NCI-H526 treated with DMSO at 0.1 percent for 48 hours (cell line): ENCODE data around the gene NT5DC2.

Source experiments
- DNase-seq: peaks from one replicate; lab custom pipeline; 2025; lab: John Stamatoyannopoulos, UW

The NT5DC2 gene

DNA sequence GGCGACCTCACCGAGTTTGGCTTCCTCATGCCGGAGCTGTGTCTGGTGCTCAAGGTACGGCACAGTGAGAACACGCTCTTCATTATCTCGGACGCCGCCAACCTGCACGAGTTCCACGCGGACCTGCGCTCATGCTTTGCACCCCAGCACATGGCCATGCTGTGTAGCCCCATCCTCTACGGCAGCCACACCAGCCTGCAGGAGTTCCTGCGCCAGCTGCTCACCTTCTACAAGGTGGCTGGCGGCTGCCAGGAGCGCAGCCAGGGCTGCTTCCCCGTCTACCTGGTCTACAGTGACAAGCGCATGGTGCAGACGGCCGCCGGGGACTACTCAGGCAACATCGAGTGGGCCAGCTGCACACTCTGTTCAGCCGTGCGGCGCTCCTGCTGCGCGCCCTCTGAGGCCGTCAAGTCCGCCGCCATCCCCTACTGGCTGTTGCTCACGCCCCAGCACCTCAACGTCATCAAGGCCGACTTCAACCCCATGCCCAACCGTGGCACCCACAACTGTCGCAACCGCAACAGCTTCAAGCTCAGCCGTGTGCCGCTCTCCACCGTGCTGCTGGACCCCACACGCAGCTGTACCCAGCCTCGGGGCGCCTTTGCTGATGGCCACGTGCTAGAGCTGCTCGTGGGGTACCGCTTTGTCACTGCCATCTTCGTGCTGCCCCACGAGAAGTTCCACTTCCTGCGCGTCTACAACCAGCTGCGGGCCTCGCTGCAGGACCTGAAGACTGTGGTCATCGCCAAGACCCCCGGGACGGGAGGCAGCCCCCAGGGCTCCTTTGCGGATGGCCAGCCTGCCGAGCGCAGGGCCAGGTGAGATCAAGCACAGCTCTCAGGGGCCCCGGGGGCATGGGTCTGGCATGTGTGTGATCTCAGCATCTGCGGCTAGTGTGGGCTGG, 45.6 kb downstream of the NT5DC2 start:
- DNase-seq: no peak

DNA sequence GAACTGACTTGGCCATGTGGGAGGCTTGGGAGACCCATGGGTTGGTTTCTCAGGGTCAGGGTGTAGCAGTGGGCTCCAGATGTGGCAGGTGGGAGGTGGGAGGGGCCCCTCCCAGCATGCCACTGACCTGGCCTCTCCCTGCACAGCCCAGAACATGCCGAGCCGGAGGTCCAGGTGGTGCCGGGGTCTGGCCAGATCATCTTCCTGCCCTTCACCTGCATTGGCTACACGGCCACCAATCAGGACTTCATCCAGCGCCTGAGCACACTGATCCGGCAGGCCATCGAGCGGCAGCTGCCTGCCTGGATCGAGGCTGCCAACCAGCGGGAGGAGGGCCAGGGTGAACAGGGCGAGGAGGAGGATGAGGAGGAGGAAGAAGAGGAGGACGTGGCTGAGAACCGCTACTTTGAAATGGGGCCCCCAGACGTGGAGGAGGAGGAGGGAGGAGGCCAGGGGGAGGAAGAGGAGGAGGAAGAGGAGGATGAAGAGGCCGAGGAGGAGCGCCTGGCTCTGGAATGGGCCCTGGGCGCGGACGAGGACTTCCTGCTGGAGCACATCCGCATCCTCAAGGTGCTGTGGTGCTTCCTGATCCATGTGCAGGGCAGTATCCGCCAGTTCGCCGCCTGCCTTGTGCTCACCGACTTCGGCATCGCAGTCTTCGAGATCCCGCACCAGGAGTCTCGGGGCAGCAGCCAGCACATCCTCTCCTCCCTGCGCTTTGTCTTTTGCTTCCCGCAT, 46.4 kb downstream of the NT5DC2 start:
- no peak for DNase-seq

DNA sequence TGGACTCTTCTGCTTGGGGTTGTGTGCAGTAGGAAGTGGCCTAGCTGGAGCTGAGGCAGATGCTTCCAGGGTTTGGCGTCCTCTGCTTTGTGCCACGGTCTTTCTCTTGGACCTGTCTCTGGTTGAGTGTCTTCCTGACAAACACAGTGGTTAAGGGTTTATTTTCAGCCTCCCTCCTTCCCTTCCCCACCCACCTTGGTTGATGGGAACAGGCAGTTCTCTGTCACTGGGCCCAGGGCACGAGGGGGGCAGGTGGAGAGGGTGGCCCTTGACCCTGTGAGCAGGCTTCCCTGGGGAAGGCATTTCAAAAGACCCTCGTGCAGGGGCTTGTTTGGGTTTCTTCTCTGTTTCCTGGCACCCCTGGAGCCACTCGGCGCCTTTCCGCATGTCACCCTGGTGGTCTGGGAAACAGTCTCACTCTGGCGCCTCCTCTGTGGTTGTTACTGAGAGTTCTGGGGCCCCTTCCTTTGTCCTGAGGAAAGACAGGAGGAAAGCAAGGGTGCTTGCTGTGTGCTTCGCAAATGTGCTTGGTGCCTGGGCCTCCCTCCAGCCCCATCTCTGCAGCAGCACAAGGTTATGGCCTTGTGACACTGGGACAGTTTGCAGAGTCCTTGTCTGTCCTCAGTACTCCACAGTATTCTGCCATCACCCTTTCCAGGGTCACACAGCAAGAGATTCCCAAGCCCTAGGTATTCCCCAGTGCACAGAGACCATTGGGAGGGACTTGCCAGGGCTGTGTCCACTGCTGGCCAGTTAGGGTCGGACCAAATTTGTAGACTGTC, 48.8 kb downstream of the NT5DC2 start:
- DNase-seq: no peak

DNA sequence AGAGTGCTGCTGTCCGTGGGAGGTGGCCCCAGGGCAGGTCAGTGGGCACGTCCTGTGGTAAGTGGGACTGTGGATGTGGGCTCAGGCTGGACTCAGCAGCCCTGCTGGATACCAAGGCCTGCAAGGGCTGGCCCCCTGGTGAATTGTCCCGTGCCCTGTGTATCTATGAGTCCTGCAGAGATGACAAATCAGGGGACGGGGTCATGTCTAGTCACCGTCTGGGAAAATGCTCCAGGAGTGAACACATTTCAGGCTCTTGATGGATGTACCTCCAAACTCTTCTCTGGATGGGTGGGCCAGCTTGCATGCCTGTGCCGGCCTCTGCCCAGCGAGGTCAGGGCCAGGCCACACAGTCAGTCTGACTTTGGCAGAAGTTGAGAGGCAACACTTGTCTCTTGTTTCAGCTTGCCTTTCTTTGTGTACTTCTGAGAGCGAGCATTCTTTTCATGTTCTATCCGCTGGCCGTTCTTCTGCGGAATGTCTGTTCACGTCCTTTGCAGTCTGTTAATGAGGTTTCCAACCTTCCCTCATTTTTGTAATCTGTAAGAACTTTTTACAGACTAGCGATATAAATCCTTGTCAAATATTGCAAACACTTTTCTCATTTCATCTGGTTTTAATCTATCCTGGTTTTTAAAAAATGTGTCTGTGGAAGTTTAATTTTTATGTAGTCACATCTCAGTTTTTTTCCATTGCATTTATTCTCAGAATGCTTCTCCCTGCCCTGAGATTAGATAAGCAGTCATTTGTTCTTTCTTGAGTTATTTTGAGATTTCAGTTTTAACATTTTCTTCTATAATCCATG, 49.9 kb downstream of the NT5DC2 start:
- DNase-seq: no peak

DNA sequence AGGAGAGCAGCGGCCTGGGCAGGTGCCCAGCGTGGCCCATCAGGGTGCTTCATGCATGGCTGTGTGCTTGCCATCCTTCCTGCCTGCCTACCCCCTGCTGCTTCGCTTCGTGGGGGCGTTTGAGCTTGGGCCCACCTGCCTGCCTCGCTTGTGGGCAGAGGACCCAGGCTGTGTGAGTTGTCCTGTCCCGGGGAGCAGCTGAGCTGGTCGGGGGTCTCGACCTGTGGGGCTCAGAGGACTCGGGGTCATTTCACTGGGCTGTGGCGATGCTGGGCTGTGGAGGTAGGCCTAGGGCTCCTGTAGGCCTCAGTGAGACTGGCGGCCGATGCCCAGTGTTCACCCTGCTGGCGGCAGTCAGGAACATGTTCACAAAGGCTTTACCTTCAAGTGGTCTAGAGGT, 50.6 kb downstream of the NT5DC2 start:
- no peak for DNase-seq

DNA sequence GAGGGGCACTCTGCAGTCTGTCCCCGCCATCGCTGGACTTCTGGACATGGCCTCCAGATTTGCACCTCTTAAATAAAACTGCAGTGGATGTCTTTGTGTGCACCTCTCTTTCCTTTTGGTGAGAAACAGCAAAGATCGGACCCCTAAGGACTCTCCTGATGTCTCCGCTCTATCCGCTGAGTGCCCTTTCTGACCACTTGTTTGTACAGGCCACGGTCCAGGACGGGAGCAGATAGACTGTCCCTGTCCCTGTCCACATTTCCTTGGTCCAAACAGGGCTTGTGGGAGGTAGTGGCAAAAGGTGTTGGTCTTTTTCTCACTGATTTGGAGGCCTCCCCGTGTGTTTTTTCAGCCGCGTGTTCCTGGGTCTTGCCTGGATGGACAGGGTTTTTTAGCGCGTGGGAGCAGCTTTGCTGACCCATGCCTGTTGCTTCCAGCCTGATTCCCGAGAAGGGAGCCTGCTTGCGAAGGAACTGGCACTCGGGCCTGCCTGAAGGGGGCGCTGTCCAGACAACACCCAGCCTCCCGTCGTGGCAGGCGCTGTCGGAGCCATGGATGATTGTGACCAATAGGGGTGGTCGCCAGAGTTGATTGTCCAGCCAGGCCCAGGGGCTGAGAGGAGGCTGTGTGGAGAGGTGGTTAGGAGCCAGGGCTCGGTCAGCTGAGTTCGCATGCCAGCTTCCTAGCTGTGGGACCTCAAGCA, 51.7 kb downstream of the NT5DC2 start:
- no peak for DNase-seq

DNA sequence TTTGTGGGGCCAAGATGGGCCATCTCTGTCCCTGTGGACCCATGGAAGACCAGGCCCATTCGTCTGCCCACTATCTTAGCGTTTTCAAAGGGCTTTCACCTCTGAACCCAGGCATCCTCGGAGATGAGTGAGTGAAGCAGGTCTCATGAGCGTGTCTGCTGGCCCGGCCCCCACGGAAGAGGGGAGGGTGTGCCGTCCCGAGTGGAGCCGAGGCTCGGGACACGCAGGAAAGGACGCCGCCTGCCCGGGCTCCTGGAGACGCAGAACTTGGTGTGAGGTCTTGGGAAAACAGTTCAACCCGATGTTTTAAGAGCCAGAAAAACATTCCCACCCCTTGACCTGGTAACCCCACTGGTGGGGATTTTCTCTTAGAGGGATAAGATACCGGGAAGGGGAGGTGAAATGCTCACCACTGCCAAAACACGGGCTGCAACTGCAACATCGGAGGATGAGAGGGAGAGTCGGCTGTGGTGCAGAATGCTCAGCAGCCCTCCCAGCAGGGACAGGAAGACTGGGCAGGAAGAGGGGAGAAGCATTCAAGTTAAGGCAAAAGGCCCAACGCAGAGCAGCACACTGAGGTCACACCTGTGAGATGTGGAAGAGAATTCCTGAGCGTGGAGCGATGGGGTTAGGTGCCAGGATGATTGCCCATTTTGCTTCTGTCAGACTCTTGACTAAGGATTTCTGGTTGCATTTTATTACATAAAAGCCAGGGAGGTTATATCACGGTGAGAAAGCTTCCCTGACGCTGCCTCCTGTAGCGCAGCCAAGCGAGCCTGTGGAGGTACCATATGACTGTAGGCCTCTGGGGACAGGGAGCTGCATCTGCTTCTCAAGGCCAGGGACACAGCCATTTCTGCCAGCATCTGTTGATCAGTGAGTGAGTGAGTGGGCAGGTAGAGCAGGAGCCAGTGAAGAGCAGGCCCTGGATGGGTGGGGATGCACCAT, 52.6 kb downstream of the NT5DC2 start:
- DNase-seq: no peak

DNA sequence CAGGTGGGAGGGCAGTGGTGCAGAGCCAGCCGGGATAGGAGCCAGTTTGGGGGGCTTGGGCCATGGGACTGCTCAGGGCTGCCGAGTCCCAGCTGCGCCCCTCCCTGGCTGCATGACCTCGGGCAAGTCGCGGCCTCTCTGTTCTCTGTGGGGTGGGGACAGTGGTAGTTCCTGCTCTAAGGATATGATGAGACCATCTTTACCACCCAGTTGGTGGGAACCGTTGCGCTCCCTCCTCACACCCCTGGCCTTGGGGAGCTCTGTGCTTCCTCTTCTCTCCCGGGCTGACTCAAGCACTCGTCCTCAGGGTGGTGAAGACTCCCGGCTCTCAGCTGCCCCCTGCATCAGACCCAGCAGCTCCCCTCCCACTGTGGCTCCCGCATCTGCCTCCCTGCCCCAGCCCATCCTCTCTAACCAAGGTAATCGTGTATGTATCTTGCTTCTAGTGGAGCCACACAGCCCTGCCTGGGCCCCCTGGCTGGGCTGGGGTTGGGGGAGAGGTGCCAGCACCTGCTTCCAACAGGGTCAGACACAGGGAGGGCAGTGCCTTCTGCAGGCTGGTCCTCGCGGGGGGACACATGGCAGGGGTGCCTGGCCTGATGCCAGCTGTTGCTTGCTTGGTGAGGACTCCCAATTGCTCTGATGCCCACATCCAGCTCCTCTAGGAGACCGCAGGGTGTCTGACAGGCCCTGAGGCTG, 53.6 kb downstream of the NT5DC2 start:
- no peak for DNase-seq

DNA sequence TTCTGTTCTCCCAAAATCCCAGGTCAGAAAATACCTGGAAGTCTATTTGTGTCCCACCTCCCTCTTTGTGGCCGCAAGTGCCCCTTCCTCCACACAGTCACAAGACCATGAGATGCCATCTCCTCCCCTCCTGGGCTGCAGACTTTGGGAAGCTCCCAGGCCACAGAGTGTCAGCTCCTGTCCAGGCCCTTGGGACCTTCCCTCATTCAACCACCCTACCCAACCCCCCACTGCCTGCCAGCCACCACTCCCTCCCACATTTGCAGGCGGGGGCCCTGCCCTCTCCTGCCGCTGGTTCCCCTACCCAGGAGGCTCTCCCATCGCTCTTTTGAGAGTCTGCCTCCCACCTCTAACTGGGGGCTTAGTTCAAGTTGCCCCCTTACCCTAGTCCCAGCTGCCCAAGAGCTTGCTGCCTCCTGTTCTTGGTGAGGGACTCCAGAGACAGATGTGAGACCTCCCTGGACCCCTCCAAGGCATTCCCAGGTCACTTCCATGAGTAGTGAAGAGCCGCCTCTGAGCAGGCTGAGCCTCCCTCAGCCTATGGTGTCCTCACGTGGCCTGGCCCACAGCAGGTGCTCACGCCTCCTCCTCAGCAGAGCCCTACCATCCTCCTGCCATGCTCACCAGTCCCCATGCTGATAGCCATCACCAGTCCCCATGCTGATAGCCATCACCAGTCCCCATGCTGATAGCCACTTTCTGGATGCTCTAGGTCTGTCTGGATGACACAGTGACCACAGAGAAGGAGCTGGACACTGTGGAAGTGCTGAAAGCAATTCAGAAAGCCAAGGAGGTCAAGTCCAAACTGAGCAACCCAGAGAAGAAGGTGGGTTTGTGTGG, 54.4 kb downstream of the NT5DC2 start:
- no peak for DNase-seq

DNA sequence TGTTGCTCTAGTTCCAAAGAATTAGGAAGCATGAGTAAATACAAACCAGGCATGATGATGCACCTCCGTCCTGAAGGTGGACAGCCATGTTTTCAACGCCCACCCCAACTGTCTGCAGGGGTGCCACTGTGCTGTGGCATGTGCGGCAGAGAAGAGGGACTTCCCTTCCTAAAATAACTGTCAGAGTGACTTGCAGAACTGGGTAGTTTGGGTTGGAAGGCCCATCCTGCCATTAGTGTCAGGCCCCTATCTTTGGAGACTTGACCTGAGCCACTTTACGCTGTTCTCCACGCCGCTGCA, 55.9 kb downstream of the NT5DC2 start:
- DNase-seq: no peak

DNA sequence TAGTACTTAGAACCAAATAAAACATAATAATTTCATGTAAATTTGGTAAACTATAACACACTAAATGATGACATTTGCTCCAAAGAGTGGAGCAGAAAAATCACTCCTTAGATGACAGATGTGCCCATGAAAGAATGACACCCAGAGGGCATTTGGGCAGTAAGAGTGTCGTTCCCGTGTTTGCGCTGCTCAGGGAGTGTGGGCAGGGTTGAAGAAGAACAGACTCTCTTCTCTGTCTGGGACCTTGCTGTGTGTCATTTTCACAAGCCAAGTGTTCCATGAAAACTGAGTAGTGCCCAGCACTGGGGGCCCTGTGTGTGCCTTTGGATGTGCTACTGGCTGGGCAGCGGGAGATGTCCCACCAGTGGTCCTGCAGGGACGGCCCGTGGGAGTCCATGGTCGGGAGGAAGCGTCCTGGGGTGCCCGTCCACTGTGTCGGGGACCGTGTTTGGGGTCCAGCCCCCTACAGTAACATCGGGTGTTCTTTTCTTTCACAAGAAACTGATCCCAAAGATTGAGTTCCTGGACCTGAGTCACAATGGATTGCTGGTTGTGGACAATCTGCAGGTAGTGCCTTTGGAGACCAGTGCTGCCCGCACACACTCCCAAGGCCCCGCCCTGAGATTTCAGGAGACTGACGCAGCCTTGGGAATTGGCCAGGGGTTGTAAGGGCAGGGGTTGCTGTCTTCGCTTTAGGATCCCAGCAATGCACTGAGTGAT, 56.4 kb downstream of the NT5DC2 start:
- DNase-seq: no peak
